ENCODE measurements around the gene SEC31A. TPM values are rescaled to one million over a fixed set of nuclear protein-coding genes. Genes with fewer than 3 reads are reported as not detected.

Gene SEC31A
- total RNA-seq, 1 experiment from 2014 or later, result 104 TPM

GRCh38 chr4:82784681-82785610 lies 106.0 kb downstream of the SEC31A start:
- in situ Hi-C loops (cut with HindIII; ENCODE audit: low pct_unique_long_range_greater_than_20kb, low sequenced_read_pairs), result no loop called here
- no peak for DNase-seq (ENCODE audit: low read depth, low spot score)

- no peak for DNase-seq (ENCODE audit: low read depth, low spot score)
- in situ Hi-C loops (cut with HindIII; ENCODE audit: low pct_unique_long_range_greater_than_20kb, low sequenced_read_pairs), result no loop called here
Measured at GRCh38 chr4:82782626-82783345, 108.2 kb downstream of the SEC31A start.

GRCh38 chr4:82780752-82781231 lies 110.2 kb downstream of the SEC31A start:
- DNase-seq (ENCODE audit: low read depth, low spot score), result peak; percentile 6
- in situ Hi-C loops (cut with HindIII; ENCODE audit: low pct_unique_long_range_greater_than_20kb, low sequenced_read_pairs), result no loop called here

GRCh38 chr4:82780170-82780751 lies 110.7 kb downstream of the SEC31A start:
- in situ Hi-C loops (cut with HindIII; ENCODE audit: low pct_unique_long_range_greater_than_20kb, low sequenced_read_pairs), result no loop called here
- no peak for DNase-seq (ENCODE audit: low read depth, low spot score)

- in situ Hi-C loops (cut with HindIII; ENCODE audit: low pct_unique_long_range_greater_than_20kb, low sequenced_read_pairs), result no loop called here
- no peak for DNase-seq (ENCODE audit: low read depth, low spot score)
Measured at GRCh38 chr4:82779032-82779431, 111.9 kb downstream of the SEC31A start.

- no peak for DNase-seq (ENCODE audit: low read depth, low spot score)
Measured at GRCh38 chr4:82777857-82778525, 113.0 kb downstream of the SEC31A start.

GRCh38 chr4:82776925-82777542 lies 113.9 kb downstream of the SEC31A start:
- no peak for DNase-seq (ENCODE audit: low read depth, low spot score)
- in situ Hi-C loops (cut with HindIII; ENCODE audit: low pct_unique_long_range_greater_than_20kb, low sequenced_read_pairs), result no loop called here

More at GRCh38 chr4:82777857-82778525, 113.0 kb downstream of the SEC31A start:
- in situ Hi-C loops (cut with HindIII; ENCODE audit: low pct_unique_long_range_greater_than_20kb, low sequenced_read_pairs), result no loop called here

GRCh38 chr4:82775243-82775642 lies 115.7 kb downstream of the SEC31A start:
- DNase-seq (ENCODE audit: low read depth, low spot score), result no peak
- in situ Hi-C loops (cut with HindIII; ENCODE audit: low pct_unique_long_range_greater_than_20kb, low sequenced_read_pairs), result no loop called here

- in situ Hi-C loops (cut with HindIII; ENCODE audit: low pct_unique_long_range_greater_than_20kb, low sequenced_read_pairs), result no loop called here
- DNase-seq (ENCODE audit: low read depth, low spot score), result no peak
Measured at GRCh38 chr4:82774711-82775171, 116.2 kb downstream of the SEC31A start.

- in situ Hi-C loops (cut with HindIII; ENCODE audit: low pct_unique_long_range_greater_than_20kb, low sequenced_read_pairs), result no loop called here
- DNase-seq (ENCODE audit: low read depth, low spot score), result no peak
Measured at GRCh38 chr4:82773057-82773456, 117.9 kb downstream of the SEC31A start.

GRCh38 chr4:82770607-82771006 lies 120.3 kb downstream of the SEC31A start:
- in situ Hi-C loops (cut with HindIII; ENCODE audit: low pct_unique_long_range_greater_than_20kb, low sequenced_read_pairs), result no loop called here
- DNase-seq (ENCODE audit: low read depth, low spot score), result no peak

Other genes with a start within 250 kb of the SEC31A start
- 21.6 and 24.2 TPM in 2 replicates for gene SCD5, start 92.4 kb downstream of the SEC31A start, total RNA-seq (2014; rRNA removed; shearing (Covaris generic))
- gene THAP9, start 9.6 kb upstream of the SEC31A start, total RNA-seq (2014; rRNA removed; shearing (Covaris generic)), result 6.5 and 6.9 TPM in 2 replicates
- gene LIN54, start 119.7 kb upstream of the SEC31A start, total RNA-seq (2014; rRNA removed; shearing (Covaris generic)), result 21.2 and 21.4 TPM in 2 replicates
- 52.8 and 56.7 TPM in 2 replicates for gene COPS4, start 144.0 kb upstream of the SEC31A start, total RNA-seq (2014; rRNA removed; shearing (Covaris generic))
- gene PLAC8, start 223.6 kb upstream of the SEC31A start, total RNA-seq (2014; rRNA removed; shearing (Covaris generic)), result not detected in 2 replicates